ENCODE data around the gene CACNB4.

CACNB4 gene

DNA sequence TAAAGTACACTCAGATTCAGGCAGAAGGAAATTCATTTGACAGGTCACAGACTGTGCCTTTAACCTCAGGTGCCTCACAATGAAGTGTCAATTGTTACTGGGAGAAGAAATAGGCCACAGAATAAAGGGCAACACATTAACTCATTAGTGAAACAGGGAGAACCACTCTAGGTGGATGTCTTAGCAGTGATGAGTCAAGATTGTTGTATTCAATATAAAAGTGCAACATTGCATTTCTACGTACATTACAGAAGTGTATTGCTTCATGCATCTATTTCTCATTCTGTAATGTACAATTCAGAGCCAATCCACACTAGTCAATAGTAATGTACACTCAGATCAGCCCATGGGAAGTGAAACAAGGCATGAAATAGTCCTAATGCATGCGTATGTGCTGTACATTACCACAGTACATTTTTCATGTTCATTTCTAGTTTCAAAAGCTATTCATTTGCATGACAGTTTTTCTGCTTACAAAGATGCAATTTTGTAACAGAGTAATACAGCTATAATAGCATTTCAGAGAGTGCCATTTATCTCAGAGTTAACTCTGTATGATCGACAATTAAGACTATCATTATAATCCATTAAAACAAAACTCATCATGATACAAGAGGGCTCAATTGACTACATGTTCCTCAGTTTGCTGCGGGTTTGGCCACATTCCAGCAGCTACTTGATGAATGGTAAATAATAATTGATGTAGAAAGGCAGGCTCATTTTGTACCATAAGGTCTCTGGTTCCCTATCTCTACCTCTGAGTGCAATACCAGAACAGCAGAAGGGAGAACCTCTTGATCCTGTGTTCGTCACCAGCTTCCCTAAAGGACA, 258.4 kb downstream of the CACNB4 start:
- no peaks in the 10 kb centered on the region for H3K4me1 ChIP-seq (ENCODE audit: control insufficient read depth, insufficient read depth, low read length)
- no peak overlapping the region for H3K4me3 ChIP-seq (ENCODE audit: low read length in 2 of 2)
- H3K9me3 ChIP-seq (ENCODE audit: control insufficient read depth in 2 of 2, low read length in 2 of 2), result no peaks in the 10 kb centered on the region
- no peaks in the 10 kb centered on the region for H3K27me3 ChIP-seq (ENCODE audit: control insufficient read depth in 1 of 2, insufficient read depth in 2 of 2, low read length in 2 of 2)
- H3K9ac ChIP-seq (ENCODE audit: low read length in 2 of 2), result no peak overlapping the region
- no peaks in the 10 kb centered on the region for H3K36me3 ChIP-seq (ENCODE audit: control insufficient read depth in 2 of 2, insufficient read depth in 2 of 2, low read length in 2 of 2)
- no peak overlapping the region for H3K27ac ChIP-seq (ENCODE audit: low read length)

DNA sequence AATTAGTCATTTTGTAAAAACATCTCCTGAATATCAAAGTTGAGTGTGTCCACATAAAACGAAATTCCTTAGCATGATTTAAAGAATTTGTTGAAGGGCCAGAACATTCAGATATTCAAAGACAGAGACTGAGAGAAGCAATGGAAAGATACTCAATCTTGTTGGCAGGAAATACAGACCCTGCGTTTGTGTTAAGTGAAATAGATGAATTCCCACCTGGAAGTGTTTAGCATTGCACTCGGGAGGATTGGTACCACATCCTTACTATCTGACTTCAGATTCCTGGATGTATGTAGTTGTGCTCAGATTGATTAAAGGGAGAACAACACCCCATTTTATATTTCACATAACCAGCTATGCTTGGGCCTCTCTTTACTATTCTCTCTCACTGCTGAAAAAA, 260.9 kb downstream of the CACNB4 start:
- Histone ChIP-seq H3K4me1 (ENCODE audit: control insufficient read depth, insufficient read depth, low read length) (no peaks in the 10 kb centered on the region), H3K9me3 (ENCODE audit: control insufficient read depth in 2 of 2, low read length in 2 of 2) (no peaks in the 10 kb centered on the region), H3K36me3 (ENCODE audit: control insufficient read depth in 2 of 2, insufficient read depth in 2 of 2, low read length in 2 of 2) (no peaks in the 10 kb centered on the region), H3K27me3 (ENCODE audit: control insufficient read depth in 1 of 2, insufficient read depth in 2 of 2, low read length in 2 of 2) (no peaks in the 10 kb centered on the region), H3K27ac (ENCODE audit: low read length) (no peak overlapping the region), H3K9ac (ENCODE audit: low read length in 2 of 2) (no peak overlapping the region), H3K4me3 (ENCODE audit: low read length in 2 of 2) (no peak overlapping the region)

DNA sequence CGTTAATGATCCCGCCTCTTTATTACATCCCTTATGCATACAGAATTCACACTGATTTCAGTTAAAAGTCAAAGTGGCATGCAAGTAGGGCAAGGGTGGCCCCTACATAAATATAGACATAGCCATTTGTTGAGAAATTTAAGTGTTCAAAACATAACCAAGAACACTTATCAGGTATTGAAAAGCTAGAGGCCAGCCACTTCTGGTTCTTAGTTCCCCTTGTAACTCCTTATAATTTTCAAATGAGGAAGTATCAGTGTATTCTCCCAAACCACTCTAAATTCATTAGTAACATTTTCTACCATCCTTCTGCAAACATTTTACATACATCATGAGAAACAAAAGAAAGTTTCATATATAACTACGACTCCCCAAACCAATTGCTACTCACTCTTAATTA, 264.9 kb downstream of the CACNB4 start:
- Histone ChIP-seq H3K4me1 (ENCODE audit: control insufficient read depth, insufficient read depth, low read length) (no peaks in the 10 kb centered on the region), H3K27me3 (ENCODE audit: control insufficient read depth in 1 of 2, insufficient read depth in 2 of 2, low read length in 2 of 2) (no peaks in the 10 kb centered on the region), H3K4me3 (ENCODE audit: low read length in 2 of 2) (no peak overlapping the region), H3K27ac (ENCODE audit: low read length) (no peak overlapping the region), H3K36me3 (ENCODE audit: control insufficient read depth in 2 of 2, insufficient read depth in 2 of 2, low read length in 2 of 2) (no peaks in the 10 kb centered on the region), H3K9me3 (ENCODE audit: control insufficient read depth in 2 of 2, low read length in 2 of 2) (no peaks in the 10 kb centered on the region), H3K9ac (ENCODE audit: low read length in 2 of 2) (no peak overlapping the region)

DNA sequence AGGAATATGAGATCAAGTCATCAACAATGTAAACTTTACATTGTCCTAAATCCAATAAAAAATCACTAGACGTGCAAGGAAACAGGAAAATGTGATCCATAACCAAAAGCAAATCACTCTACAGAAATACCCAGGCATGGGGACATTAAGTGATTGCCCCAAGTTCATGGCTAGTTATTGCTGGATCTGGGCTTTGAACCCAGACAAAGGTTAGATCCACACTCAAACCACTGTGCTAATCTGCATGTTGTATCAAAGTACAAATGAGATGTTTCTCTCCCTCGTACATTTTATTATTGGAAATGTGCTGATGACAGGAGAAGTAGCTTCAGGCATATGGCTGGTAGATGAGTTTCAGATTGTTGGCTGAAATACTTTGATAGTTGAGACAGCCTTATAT, 267.9 kb downstream of the CACNB4 start:
- Histone ChIP-seq H3K36me3 (ENCODE audit: control insufficient read depth in 2 of 2, insufficient read depth in 2 of 2, low read length in 2 of 2) (no peaks in the 10 kb centered on the region), H3K4me1 (ENCODE audit: control insufficient read depth, insufficient read depth, low read length) (peaks cover 5% of the 10 kb centered on the region), H3K9ac (ENCODE audit: low read length in 2 of 2) (no peak overlapping the region), H3K27ac (ENCODE audit: low read length) (no peak overlapping the region), H3K4me3 (ENCODE audit: low read length in 2 of 2) (no peak overlapping the region), H3K27me3 (ENCODE audit: control insufficient read depth in 1 of 2, insufficient read depth in 2 of 2, low read length in 2 of 2) (no peaks in the 10 kb centered on the region), H3K9me3 (ENCODE audit: control insufficient read depth in 2 of 2, low read length in 2 of 2) (no peaks in the 10 kb centered on the region)

DNA sequence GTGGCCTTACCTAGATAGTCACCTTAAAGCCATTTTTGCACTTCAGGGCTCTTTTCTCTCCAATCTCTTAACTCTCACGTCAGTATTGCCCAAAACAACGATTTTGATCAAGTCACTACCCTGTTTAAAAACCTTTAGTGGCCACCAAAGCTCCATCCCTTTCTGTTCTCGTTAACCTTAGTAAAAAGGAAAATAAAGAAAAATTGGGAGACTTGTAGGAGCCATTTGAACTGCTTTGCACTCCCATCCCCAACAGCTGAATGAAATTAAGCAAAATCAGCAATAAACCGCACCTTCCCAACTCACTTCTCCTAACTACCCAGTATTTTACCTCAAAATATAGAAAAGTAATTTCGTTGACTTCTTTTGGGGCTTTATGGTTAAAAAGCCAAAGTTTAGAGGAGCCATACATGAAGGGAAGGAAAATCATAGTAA, 269.9 kb downstream of the CACNB4 start:
- Histone ChIP-seq H3K27me3 (ENCODE audit: control insufficient read depth in 1 of 2, insufficient read depth in 2 of 2, low read length in 2 of 2) (no peaks in the 10 kb centered on the region), H3K4me1 (ENCODE audit: control insufficient read depth, insufficient read depth, low read length) (peaks cover 5% of the 10 kb centered on the region), H3K4me3 (ENCODE audit: low read length in 2 of 2) (peak overlapping the region; percentile 90 to 94), H3K27ac (ENCODE audit: low read length) (peak overlapping the region; percentile 72), H3K9ac (ENCODE audit: low read length in 2 of 2) (peak overlapping the region; percentile 75 to 84), H3K9me3 (ENCODE audit: control insufficient read depth in 2 of 2, low read length in 2 of 2) (no peaks in the 10 kb centered on the region), H3K36me3 (ENCODE audit: control insufficient read depth in 2 of 2, insufficient read depth in 2 of 2, low read length in 2 of 2) (no peaks in the 10 kb centered on the region)

DNA sequence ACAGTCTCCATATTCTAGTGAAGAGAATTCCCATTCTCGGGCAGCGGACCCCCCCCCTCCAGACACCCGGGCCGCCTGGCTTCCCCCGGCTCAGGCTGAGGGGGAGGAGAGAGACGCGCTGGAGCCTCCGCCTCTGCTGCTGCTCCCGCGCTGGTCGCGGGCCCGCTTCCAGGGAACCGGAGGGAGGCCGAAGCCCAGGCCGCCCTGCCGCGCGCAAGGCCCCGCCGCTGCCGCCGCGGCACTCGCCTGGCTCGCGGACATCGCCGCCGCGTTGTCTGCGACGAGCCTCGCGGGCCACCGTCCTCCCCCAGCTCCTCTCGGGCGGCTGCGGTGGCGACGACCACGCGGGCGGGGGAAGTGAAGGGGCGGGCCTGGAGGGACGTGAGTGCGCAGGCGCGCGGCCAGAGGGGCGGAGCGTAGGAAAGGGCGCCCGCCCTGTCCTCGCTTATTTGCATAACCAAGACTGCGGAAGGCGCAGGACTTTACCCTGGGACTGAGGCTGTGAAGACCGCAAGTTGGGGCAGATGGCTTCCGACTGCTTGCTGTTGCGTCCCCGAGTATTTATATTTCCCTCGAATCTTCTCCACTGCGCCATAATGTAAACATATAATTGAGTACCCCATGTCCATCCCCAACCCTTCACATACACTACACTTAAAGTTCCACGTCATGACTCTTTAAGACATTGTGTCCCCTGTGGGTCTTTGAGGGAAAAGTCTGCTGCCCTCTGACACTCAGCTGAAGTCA, 270.5 kb downstream of the CACNB4 start, which contains the start of gene ARL5A:
Gene ARL5A, minus strand, starts transcription at position 279 of the 747 bp plus-strand sequence. Its CDS starts 245 bp downstream, at position 34.
- Histone ChIP-seq H3K9me3 (ENCODE audit: control insufficient read depth in 2 of 2, low read length in 2 of 2) (no peaks in the 10 kb centered on the region), H3K4me1 (ENCODE audit: control insufficient read depth, insufficient read depth, low read length) (peaks cover 5% of the 10 kb centered on the region), H3K36me3 (ENCODE audit: control insufficient read depth in 2 of 2, insufficient read depth in 2 of 2, low read length in 2 of 2) (no peaks in the 10 kb centered on the region), H3K27me3 (ENCODE audit: control insufficient read depth in 1 of 2, insufficient read depth in 2 of 2, low read length in 2 of 2) (no peaks in the 10 kb centered on the region), H3K4me3 (ENCODE audit: low read length in 2 of 2) (peak within 1 kb of the TSS; percentile 90 to 94), H3K27ac (ENCODE audit: low read length) (peak within 1 kb of the TSS; percentile 72), H3K9ac (ENCODE audit: low read length in 2 of 2) (peak within 1 kb of the TSS; percentile 75 to 87)

DNA sequence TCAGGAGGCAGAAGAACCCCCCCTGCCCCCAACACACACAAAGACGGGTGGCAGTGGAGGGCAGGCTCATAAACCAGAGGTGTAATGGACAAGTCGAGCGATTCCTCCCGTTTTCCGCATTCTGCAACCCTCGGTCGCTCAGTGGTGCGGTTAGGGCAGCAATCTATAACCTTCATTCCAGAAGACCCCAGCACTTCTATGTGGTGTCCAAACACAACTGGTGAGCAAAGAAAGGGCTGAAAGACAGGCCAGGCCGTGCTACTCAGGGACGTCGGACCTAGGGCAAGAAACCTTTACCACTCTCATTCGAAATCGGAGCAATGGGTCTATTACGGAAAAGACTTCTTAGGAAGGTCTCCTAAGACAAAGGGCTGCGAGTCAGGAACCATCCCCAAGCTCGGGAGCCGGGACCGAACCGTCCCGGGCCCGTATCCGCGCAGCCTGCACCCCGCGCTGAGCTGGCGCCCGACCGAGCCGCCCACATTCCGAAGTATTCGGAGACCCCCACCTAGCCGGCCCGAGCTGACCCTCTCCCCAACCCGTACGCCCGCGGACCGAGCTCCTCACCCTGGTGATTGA, 271.2 kb downstream of the CACNB4 start:
- Histone ChIP-seq H3K27ac (ENCODE audit: low read length) (peak overlapping the region; percentile 72), H3K4me3 (ENCODE audit: low read length in 2 of 2) (peak overlapping the region; percentile 90 to 94), H3K4me1 (ENCODE audit: control insufficient read depth, insufficient read depth, low read length) (peaks cover 5% of the 10 kb centered on the region), H3K9ac (ENCODE audit: low read length in 2 of 2) (peak overlapping the region; percentile 75 to 87), H3K27me3 (ENCODE audit: control insufficient read depth in 1 of 2, insufficient read depth in 2 of 2, low read length in 2 of 2) (no peaks in the 10 kb centered on the region), H3K36me3 (ENCODE audit: control insufficient read depth in 2 of 2, insufficient read depth in 2 of 2, low read length in 2 of 2) (no peaks in the 10 kb centered on the region), H3K9me3 (ENCODE audit: control insufficient read depth in 2 of 2, low read length in 2 of 2) (no peaks in the 10 kb centered on the region)

DNA sequence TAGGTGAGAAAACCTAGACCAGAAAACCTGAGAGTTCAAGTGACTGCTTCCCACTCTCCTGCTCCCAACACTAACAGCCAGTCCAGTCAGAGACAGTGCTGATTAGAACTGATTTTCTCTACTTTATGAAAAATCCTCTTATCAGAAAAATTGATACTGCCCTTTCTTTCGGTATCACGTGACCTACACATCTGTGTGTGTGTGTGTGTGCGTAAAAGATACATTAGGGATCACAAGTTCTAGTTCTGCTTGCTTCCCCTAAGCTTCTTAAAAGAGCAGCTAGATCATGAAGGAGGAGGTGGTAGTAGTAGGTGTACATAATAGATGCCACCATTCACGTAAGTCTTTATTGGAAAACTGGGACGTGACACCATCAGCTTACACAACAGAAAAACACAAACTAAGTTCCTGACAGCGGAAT, 272.1 kb downstream of the CACNB4 start:
- no peaks in the 10 kb centered on the region for H3K36me3 ChIP-seq (ENCODE audit: control insufficient read depth in 2 of 2, insufficient read depth in 2 of 2, low read length in 2 of 2)
- peak overlapping the region; percentile 30 to 75 for H3K9ac ChIP-seq (ENCODE audit: low read length in 2 of 2)
- no peaks in the 10 kb centered on the region for H3K27me3 ChIP-seq (ENCODE audit: control insufficient read depth in 1 of 2, insufficient read depth in 2 of 2, low read length in 2 of 2)
- peak overlapping the region; percentile 90 to 94 for H3K4me3 ChIP-seq (ENCODE audit: low read length in 2 of 2)
- H3K9me3 ChIP-seq (ENCODE audit: control insufficient read depth in 2 of 2, low read length in 2 of 2), result no peaks in the 10 kb centered on the region
- H3K4me1 ChIP-seq (ENCODE audit: control insufficient read depth, insufficient read depth, low read length), result peaks cover 5% of the 10 kb centered on the region
- no peak overlapping the region for H3K27ac ChIP-seq (ENCODE audit: low read length)

DNA sequence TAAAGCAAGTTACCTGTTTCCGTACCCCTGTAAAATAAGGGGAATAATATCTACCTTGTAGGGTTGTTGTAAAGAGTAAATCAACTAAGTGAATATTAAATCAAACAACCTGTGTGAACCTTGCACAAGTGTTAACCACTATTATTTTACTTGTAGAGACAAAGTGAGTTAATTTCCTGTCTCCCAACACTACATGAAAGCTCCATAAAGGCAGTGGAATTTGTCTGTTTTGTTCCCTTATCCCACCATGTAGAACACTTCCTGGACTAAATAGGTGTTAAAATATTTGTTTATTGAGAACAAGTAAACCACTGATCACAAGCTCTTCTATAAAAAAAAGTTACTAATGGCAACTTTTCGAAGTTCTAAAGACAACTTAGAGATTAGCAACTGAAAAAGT, 274.0 kb downstream of the CACNB4 start:
- H3K27me3 ChIP-seq (ENCODE audit: control insufficient read depth in 1 of 2, insufficient read depth in 2 of 2, low read length in 2 of 2), result no peaks in the 10 kb centered on the region
- no peak overlapping the region for H3K27ac ChIP-seq (ENCODE audit: low read length)
- no peak overlapping the region for H3K4me3 ChIP-seq (ENCODE audit: low read length in 2 of 2)
- H3K9me3 ChIP-seq (ENCODE audit: control insufficient read depth in 2 of 2, low read length in 2 of 2), result no peaks in the 10 kb centered on the region
- H3K9ac ChIP-seq (ENCODE audit: low read length in 2 of 2), result no peak overlapping the region
- H3K4me1 ChIP-seq (ENCODE audit: control insufficient read depth, insufficient read depth, low read length), result peaks cover 5% of the 10 kb centered on the region
- no peaks in the 10 kb centered on the region for H3K36me3 ChIP-seq (ENCODE audit: control insufficient read depth in 2 of 2, insufficient read depth in 2 of 2, low read length in 2 of 2)

DNA sequence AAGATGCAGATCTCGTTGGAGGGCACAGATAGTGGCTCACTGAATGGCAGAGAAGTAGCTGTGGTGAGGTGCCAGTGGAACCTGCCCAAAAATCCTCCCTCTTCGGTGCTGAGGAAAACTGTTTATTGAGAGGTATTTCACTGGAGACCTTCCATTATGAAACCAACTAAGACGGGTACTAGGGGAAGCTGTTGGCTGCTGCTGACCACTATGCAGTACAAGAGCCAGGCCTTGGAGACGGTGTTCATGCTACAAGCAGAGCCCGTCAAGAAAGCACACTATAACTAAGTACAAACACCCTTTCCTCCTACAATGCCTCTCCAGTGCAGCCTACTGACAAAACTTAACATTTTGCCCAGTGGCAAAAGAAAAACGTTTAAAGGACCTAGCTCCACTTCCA, 275.2 kb downstream of the CACNB4 start:
- no peaks in the 10 kb centered on the region for H3K9me3 ChIP-seq (ENCODE audit: control insufficient read depth in 2 of 2, low read length in 2 of 2)
- H3K9ac ChIP-seq (ENCODE audit: low read length in 2 of 2), result no peak overlapping the region
- no peak overlapping the region for H3K4me3 ChIP-seq (ENCODE audit: low read length in 2 of 2)
- peaks cover 5% of the 10 kb centered on the region for H3K4me1 ChIP-seq (ENCODE audit: control insufficient read depth, insufficient read depth, low read length)
- H3K27me3 ChIP-seq (ENCODE audit: control insufficient read depth in 1 of 2, insufficient read depth in 2 of 2, low read length in 2 of 2), result no peaks in the 10 kb centered on the region
- H3K36me3 ChIP-seq (ENCODE audit: control insufficient read depth in 2 of 2, insufficient read depth in 2 of 2, low read length in 2 of 2), result no peaks in the 10 kb centered on the region
- no peak overlapping the region for H3K27ac ChIP-seq (ENCODE audit: low read length)
